GM21825 (cell line): Measurements from ENCODE around the gene DAPK2.
"Not testable (repeated sequence)": the region's sequence is repeated elsewhere in the genome, so short reads cannot be mapped to it uniquely, and the experiment has no call there.

Experiments
- ATAC-seq: cut with Tn5 transposase; IDR thresholded peaks from one replicate; pipeline ENCODE4 v1.9.1; 2021; ENCODE audit warnings: mild to moderate bottlenecking, moderate library complexity; ENCODE audit not compliant: unreplicated experiment

Gene DAPK2

DNA sequence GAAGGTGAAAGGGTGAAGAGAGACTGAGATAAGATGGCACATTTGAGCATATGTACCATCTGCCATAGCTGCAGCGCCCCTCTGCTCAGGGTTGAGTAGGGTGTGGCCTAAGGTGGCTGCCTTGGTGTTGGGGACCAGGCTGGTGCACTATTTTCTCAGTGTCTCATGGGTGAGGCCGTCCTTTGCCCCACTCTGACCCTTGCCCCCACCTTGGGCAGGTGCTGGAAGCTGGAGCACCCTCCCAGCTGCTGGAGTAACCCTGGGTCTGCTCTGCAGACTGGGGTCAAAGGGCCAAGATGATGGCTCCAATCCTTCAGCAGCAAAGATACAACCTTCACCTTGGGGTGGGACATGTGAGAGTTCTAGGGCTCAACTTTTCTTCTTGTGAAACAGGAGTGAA lies 69.2 kb downstream of the DAPK2 start:
- no peak for ATAC-seq

DNA sequence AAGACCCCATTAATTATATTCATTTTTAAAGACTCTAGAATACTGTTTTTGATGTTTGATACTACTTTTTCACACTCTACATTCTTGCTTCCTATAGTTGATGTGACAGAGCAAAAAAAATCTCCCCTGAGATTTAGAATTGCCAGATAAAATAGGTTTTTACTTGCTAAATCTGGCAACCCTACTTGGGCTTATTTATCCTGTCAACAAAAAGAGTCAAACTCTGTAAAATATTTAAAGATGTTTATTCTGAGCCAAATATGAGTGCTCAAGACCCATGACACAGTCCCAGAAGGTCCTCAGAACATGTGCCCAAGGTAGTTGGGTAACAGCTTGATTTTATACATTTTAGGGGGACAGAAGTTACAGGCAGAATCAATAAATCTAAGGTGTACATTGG lies 72.3 kb downstream of the DAPK2 start:
- no peak for ATAC-seq

GRCh38 chr15:63973212-63974009 lies 72.9 kb downstream of the DAPK2 start:
- ATAC-seq: no peak

DNA sequence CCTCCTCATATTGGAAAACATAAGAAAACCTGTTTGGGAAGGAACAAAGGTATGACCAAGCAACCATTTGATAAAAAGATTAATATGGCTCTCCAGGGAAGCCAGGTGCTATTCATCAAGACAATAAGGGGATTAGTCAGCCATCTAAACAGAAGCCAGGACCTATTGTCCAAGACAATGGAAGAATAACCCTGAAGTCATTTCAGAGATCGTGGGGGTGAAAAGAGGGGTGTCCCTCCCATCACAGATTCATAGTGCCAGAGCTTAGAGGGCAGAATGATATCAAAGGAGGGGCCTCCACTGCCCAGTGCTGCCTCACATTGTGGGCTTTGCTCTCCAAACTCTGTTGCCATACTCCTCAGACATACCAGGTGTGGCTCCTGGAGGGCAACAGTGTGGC lies 73.5 kb downstream of the DAPK2 start:
- ATAC-seq: no peak

GRCh38 chr15:63971904-63972303 lies 74.4 kb downstream of the DAPK2 start:
- no peak for ATAC-seq

DNA sequence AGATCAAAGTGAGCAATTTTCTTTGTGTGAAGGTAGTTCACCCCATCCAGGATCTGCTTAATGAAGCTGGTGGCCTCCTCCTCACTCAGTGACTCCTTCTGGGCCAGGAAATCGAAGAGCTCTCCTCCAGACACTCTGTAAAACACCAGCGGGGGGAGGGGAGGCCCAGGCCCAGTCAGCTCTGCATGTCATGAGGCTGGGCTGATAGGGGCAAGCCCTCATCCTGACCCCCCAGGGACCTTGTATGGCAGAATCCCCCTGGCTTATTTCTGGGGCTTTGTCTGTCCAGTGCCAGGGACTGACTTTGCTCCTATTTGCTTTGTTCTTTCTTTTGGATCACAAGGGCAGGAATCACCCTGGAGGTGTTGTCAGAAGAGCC lies 74.9 kb downstream of the DAPK2 start:
- peak; percentile 35 for ATAC-seq

DNA sequence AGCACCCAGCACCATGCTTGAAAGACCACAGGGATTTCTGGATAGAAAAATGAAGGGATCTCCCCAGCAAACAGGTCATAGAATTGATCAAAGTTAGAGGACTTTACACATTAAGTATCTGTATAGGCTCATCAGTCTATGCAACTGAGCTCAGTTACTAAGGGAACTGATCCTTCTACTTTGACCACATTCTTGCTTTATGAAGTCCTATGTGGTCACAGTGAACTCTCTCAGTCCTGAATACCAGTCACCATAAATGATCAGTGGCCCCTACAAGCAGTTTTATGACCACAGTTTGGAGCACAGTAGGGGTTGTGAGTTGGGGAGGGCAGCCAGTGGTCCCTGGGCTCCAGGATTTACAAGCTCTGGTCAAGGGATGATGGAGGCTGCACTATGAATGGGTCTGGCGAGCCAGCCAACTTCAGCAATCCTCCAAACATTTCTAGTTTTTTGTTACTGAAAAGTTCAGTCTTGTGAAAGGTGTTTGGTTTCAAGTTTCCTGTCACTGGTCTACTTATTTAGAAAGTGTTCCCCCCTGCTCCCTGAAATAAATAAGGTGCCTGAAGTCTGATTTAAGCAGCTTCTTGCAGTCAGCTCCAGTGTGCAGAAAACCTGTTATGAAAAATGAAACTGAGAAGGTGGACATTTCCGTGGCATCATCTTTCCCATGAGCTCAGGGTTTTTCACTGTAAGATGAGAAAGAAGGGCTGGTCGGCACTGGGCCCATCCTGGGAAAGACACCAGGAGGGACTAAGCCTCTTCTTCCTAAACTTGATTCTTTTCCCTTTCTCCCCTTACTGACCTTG lies 75.5 kb downstream of the DAPK2 start:
- ATAC-seq: peak; percentile 82

DNA sequence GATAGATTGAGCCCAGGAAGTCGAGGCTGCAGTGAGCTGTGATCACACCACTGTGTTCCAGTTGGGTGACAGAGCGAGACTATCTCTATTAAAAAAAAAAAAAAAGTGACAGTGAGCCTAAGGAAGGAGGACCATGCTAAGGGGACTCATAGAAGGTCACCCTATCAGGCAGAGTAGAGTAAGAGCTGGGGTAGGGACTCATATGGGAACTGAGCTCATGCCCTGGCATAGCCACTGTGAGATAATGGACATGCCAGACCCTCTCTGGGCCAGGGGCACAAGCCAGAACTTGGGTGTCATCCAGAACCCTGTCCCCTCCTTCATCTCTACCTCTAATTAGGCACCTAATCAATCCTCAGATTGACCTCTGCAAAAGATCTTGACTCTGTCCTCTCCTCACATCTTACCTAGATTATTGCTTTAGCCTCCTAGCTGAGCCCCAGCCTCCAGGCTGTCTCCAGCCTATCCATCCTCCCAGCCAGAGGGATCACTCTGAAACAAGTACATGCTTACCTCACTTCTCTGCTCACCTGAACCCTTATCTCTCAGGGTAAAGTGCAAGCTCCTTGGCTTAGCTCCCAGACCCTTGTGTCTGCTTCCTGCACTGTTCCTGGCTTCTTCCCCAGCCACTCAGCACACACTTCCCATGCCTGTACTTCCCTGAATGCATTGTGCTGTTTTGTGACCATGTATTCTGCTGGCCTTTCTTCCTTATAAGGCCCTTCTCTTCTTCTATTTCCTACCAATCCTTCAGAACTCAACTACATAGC lies 76.4 kb downstream of the DAPK2 start:
- ATAC-seq: no peak

DNA sequence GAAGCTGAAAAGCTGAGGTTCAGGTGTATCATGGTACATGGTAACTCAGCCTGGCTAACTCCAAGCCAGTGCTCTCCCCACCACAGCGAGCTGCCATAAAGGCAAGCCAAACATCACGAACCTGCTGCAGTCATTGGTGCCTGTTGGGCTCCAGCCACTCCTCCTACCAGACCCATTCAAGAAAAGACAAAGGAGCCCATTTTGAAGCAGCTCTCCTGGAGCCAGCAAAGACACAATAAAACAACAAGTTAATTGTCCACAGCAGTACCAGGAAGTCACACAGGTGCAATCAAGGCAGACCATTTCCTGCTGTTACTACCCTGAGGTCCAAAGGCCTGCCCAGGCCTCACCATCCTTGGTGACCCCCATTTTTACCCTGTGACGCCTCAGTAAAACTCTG lies 77.6 kb downstream of the DAPK2 start:
- no peak for ATAC-seq

GRCh38 chr15:63968122-63968524 lies 78.2 kb downstream of the DAPK2 start:
- no peak for ATAC-seq

GRCh38 chr15:63967616-63968015 lies 78.7 kb downstream of the DAPK2 start:
- ATAC-seq: no peak

DNA sequence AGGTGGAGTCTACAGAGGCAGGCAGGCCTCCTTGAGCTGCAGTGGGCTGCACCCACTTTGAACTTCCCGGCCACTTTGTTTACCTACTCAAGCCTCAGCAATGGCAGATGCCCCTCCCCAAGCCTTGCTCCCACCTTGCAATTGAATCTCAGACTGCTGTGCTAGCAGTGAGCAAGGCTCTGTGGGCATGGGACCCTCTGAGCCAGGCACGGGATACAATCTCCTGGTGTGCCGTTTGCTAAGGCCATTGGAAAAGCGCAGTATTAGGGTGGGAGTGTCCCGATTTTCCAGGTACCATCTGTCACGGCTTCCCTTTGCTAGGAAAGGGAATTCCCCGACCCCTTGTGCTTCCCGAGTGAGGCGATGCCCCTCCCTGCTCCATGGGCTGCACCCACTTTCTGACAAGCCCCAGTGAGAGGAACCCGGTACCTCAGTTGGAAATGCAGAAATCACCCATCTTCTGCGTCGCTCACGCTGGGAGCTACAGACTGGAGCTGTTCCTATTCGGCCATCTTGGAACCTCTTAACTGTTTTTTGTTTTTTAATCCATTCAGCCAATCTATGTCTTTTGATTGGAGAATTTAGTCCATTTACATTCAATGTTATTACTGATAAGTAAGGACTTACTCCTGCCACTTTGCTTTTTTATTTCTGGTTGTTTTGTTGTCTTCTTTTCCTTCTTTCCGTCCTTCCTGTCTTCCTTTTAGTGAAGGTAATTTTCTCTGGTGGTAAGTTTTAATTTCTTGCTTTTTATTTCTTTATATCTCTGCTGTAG lies 83.2 kb downstream of the DAPK2 start:
- not testable (repeated sequence) for ATAC-seq

GRCh38 chr15:63953524-63953923 lies 92.8 kb downstream of the DAPK2 start:
- no peak for ATAC-seq

GRCh38 chr15:63950911-63951481 lies 95.3 kb downstream of the DAPK2 start:
- no peak for ATAC-seq

DNA sequence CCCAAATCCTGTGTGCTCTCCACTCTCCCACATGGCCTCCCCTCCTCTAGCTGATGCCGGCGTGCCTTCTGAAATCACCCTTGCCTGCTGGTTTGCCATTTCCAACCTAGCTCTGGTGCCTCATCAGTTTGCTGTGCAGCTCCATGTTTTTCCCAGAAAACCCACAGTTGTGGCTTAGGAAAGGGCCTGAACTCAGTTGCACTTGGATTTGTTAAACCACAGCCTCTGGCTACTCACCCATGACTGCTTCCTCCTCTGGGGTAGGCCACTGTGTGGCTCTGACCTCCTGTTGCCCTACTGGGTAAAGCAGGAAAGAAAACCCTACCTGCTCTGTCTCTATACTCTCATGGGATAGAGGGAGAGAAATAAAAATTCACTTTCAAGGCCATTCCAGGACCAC lies 97.3 kb downstream of the DAPK2 start:
- ATAC-seq: no peak

- ATAC-seq: no peak
Measured at GRCh38 chr15:63948436-63948835, 97.8 kb downstream of the DAPK2 start.

DNA sequence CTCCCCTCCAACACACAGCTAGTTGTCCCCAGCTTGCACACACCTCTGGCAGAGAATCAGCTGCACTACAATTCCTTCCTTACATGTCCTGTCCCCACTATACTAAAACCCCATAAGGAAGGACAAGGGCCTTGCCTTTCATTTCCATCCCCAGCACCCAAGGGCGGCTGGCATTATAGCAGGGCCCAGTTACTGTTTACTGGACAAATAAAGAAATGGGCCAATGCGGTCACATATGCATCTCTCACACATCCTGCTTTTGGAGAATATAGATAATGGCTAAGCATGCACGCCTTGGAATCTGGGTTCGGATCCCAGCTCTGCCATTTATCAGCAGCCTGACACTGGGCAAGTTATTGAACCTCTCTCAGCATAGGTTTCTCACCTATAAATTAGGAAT lies 99.1 kb downstream of the DAPK2 start:
- ATAC-seq: no peak

DNA sequence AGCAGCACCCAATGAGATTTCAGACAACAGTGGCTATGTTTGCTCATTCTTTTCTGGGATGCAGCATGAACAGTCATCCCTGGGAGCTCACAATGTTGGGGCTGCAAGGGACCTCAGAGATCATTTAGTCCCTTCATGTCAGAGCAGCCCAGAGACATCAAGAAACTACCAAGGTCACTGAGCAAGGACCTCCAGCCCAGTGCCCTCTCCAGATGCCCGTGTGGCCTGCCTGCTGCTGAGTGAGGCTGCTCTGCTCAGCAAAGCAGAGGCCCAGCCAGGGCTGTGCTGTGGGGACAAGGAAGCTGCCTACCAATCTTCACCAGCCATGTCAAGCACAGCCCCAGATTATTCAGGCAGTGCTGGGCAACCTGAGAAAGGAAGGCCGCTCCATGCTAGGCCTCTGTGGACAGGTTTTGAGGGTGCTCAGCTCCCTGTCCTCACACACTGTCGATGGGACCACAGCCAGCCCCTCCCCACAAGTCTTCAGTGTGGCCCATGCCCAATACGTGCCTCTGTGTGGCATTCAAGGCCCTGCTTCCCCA lies 99.7 kb downstream of the DAPK2 start:
- no peak for ATAC-seq

DNA sequence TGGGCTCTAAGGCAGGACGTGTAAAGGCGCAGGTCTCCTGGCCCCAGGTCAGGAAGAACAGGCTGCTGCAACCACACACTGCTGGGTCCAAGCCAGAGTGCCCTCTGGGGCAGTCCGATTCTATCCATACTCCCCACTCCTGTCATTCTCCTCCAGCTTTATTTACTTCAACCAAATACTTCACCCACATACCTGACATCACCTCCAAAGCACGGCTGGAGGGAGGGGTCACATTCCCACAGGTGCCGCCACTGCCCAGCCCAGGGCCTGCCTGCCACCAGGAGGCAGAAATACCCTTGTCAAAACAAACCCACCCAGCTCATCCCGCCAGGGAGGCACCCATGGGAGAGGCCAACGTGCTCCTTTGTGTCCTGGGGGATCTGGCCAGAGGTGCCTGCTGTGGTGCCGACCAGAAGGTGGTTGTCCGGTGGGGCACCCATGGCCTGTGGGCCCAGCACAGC lies 100.4 kb downstream of the DAPK2 start:
- no peak for ATAC-seq
